Panc1 (cell line): ENCODE results near the gene FAM83F. TPM values are rescaled to one million over a fixed set of nuclear protein-coding genes. Genes with fewer than 3 reads are reported as not detected.

Source experiments
- ATAC-seq: fragments of 200-7000 bp; cut with Tn5 transposase; 2 replicates; pipeline ENCODE4 v1.9.1; 2020; ENCODE audit warnings: mild to moderate bottlenecking, moderate library complexity
- BruUV-seq: library from RNA; stranded (reverse); fragments of 400-500 nt; replicated peaks from 2 replicates; lab custom pipeline; 2021; lab: Mats Ljungman, UMichigan
- CTCF ChIA-PET: fragments of 300-600 bp; sonication (Branson Sonifier 250); formaldehyde crosslinking; loops from one replicate; lab custom pipeline; 2022; ENCODE audit warnings: antibody characterized with exemption; lab: Charles Lee
- POLR2A ChIA-PET: fragments of 300-600 bp; sonication (Branson Sonifier 250); formaldehyde crosslinking; loops from one replicate; lab custom pipeline; 2022; ENCODE audit warnings: antibody characterized with exemption; lab: Charles Lee
- DNase-seq: peaks from one replicate; pipeline ENCODE4 v3.0.0-alpha.2; 2010; ENCODE audit warnings: low read depth, low spot score
- H3K27ac ChIP-seq: 2 replicates; pipeline ENCODE4 v1.5.1; 2011; ENCODE audit warnings: mild to moderate bottlenecking, low read length, inconsistent platforms
- H3K27me3 ChIP-seq: fragments of 200-500 bp; sonication (Bioruptor generic); 2 replicates; pipeline ENCODE4 v1.6.0; 2014; ENCODE audit warnings: low read length, inconsistent platforms; ENCODE audit not compliant: control insufficient read depth, insufficient read depth
- H3K36me3 ChIP-seq: fragments of 200-500 bp; sonication (Bioruptor generic); 2 replicates; pipeline ENCODE4 v1.5.1; 2014; ENCODE audit warnings: inconsistent platforms, mild to moderate bottlenecking, low read length, moderate library complexity; ENCODE audit not compliant: control insufficient read depth, insufficient read depth
- H3K4me1 ChIP-seq: 2 replicates; pipeline ENCODE4 v1.5.1; 2011; ENCODE audit warnings: inconsistent platforms, mild to moderate bottlenecking, low read length, moderate library complexity; ENCODE audit not compliant: control insufficient read depth, insufficient read depth
- H3K4me3 ChIP-seq, 2 experiments: 2 replicates each; pipeline ENCODE4 v1.5.1; 2011 to 2012; ENCODE audit warnings: low read depth in 2 of 2, low read length in 2 of 2, mild to moderate bottlenecking in 2 of 2, inconsistent platforms in 1 of 2, moderate library complexity in 1 of 2
- H3K9me3 ChIP-seq: fragments of 200-500 bp; sonication (Bioruptor generic); 2 replicates; pipeline ENCODE4 v1.5.1; 2014; ENCODE audit warnings: low read depth, mild to moderate bottlenecking, inconsistent platforms, low read length, moderate library complexity; ENCODE audit not compliant: control insufficient read depth, insufficient read depth
- CTCF ChIP-seq: fragments of 450-650 bp; IDR thresholded peaks from 2 replicates; pipeline ENCODE4 v1.5.1; 2017; ENCODE audit warnings: mild to moderate bottlenecking
- POLR2AphosphoS5 ChIP-seq: IDR thresholded peaks from 2 replicates; pipeline ENCODE4 v1.6.1; 2012; ENCODE audit warnings: mild to moderate bottlenecking, low read depth, low read length, moderate library complexity
- SIN3A ChIP-seq: IDR thresholded peaks from 2 replicates; pipeline ENCODE4 v1.6.1; 2012; ENCODE audit warnings: low read depth, mild to moderate bottlenecking, low read length, moderate library complexity, borderline replicate concordance; ENCODE audit not compliant: insufficient read depth
- TCF7L2 ChIP-seq: IDR thresholded peaks from 2 replicates; pipeline ENCODE4 v1.6.1; 2011; ENCODE audit warnings: mild to moderate bottlenecking, low read depth, low read length, inconsistent platforms
- in situ Hi-C: cut with HindIII; loops from 2 replicates; pipeline ENCODE4 v1.10.0; 2016; ENCODE audit warnings: low sequenced_read_pairs, low pct_unique_long_range_greater_than_20kb
- intact Hi-C: fragments of 100-400 bp; cut with micrococcal nuclease; formaldehyde crosslinking; loops from one replicate; pipeline ENCODE4 v1.10.0; 2022; ENCODE audit not compliant: unreplicated experiment
- total RNA-seq: library from RNA; stranded (reverse); gene quantifications from one replicate; pipeline ENCODE4 v1.2.1, GENCODE V29; 2021; ENCODE audit not compliant: unreplicated experiment
- TF ChIP-seq, protein P1 (sequence below), 2 experiments: IDR thresholded peaks; 2 replicates each; pipeline ENCODE4 v1.6.1; 2011 to 2012; ENCODE audit warnings: low read depth in 2 of 2, control low read depth in 1 of 2, low read length in 1 of 2, mild to moderate bottlenecking in 1 of 2, moderate library complexity in 1 of 2; ENCODE audit not compliant: insufficient read depth in 1 of 2

The FAM83F gene
- total RNA-seq, 1 experiment from 2014 or later: 0.05 TPM

GRCh38 chr22:39958949-39959639 is 35.7 kb upstream of the FAM83F start:
- DNase-seq (no peak), ATAC-seq (no peak)
- TF ChIP-seq SIN3A (no peak), CTCF (no peak), POLR2AphosphoS5 (no peak), TCF7L2 (no peak)
- TF ChIP-seq, protein P1, sequence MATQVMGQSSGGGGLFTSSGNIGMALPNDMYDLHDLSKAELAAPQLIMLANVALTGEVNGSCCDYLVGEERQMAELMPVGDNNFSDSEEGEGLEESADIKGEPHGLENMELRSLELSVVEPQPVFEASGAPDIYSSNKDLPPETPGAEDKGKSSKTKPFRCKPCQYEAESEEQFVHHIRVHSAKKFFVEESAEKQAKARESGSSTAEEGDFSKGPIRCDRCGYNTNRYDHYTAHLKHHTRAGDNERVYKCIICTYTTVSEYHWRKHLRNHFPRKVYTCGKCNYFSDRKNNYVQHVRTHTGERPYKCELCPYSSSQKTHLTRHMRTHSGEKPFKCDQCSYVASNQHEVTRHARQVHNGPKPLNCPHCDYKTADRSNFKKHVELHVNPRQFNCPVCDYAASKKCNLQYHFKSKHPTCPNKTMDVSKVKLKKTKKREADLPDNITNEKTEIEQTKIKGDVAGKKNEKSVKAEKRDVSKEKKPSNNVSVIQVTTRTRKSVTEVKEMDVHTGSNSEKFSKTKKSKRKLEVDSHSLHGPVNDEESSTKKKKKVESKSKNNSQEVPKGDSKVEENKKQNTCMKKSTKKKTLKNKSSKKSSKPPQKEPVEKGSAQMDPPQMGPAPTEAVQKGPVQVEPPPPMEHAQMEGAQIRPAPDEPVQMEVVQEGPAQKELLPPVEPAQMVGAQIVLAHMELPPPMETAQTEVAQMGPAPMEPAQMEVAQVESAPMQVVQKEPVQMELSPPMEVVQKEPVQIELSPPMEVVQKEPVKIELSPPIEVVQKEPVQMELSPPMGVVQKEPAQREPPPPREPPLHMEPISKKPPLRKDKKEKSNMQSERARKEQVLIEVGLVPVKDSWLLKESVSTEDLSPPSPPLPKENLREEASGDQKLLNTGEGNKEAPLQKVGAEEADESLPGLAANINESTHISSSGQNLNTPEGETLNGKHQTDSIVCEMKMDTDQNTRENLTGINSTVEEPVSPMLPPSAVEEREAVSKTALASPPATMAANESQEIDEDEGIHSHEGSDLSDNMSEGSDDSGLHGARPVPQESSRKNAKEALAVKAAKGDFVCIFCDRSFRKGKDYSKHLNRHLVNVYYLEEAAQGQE (IDR thresholded peaks at IDR 0.05; ENCODE audit: insufficient read depth in 1 of 2, low read depth in 2 of 2, low read length in 1 of 2): no peak
- no TSS peak for BruUV-seq
- no peaks in the 10 kb centered on the region for H3K36me3 ChIP-seq
- intact Hi-C loops (no loop called here), in situ Hi-C loops (no loop called here)
- no peaks in the 10 kb centered on the region for H3K27me3 ChIP-seq
- POLR2A ChIA-PET: no interaction called here
- CTCF ChIA-PET: no interaction called here
- no peaks in the 10 kb centered on the region for H3K4me1 ChIP-seq
- no peaks in the 10 kb centered on the region for H3K9me3 ChIP-seq
- no peak overlapping the region for H3K4me3 ChIP-seq
- no peak overlapping the region for H3K27ac ChIP-seq

DNA sequence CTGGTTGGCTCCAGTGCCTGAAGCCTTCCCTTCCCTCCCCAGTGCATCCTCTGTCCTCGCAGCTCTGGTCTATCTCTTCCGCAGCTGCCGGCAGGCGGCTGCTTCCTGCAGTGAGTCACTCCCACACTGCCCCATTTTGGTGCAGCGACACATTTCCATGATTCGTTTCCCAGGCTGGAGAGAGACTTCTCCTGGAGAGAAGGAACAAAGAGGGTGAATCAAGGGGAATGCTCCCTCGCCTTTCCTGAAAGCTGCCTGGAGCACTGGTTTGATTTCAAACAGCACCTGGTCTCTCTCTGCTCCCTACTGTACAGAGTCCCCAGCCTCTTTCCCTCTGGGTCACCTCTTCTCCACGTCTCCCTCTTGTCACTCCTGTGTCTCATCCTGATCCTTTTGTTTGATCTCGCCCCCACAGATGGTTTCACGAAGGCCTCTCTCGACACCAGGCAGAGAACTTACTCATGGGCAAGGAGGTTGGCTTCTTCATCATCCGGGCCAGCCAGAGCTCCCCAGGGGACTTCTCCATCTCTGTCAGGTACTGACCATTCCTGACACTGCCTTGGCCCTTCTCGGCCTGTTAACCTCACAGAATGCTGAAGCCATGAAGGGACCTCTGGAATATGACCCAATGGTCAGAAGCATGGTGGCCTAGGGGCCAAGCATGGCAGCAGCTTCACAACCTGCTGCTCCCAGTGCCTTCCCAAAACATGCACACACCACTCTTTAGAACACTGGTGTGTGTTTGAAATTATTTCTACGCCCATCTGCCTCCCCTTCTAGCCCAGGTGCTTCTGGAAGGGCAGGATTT is 34.9 kb upstream of the FAM83F start, which contains the start of gene TMA7B:
Gene TMA7B (plus strand): TSS at position 758 of the 808 bp plus-strand sequence. CDS start 3,978 bp downstream, outside the sequence.
- Histone ChIP-seq H3K4me1 (no peaks in the 10 kb centered on the region), H3K27ac (no peak within 1 kb of the TSS), H3K36me3 (no peaks in the 10 kb centered on the region), H3K9me3 (no peaks in the 10 kb centered on the region), H3K4me3 (no peak within 1 kb of the TSS), H3K27me3 (no peaks in the 10 kb centered on the region)
- ChIA-PET POLR2A (no interaction called here), CTCF (no interaction called here)
- intact Hi-C loops: no loop called here
- no peak for ATAC-seq
- in situ Hi-C loops: no loop called here
- TF ChIP-seq POLR2AphosphoS5 (no peak), TCF7L2 (no peak)
- no TSS peak for BruUV-seq
- no peak for DNase-seq
